NCI-H1930 (cell line): ENCODE data around the gene SLCO2B1.
A peak's percentile ranks its signal among the peaks of the same experiment; 100 is the strongest.
"Not testable (repeated sequence)": the region's sequence is repeated elsewhere in the genome, so short reads cannot be mapped to it uniquely, and the experiment has no call there.

Experiments
- DNase-seq, 2 experiments: peaks; one replicate each; lab custom pipeline; 2025; lab: John Stamatoyannopoulos, UW

The SLCO2B1 gene, protein sequence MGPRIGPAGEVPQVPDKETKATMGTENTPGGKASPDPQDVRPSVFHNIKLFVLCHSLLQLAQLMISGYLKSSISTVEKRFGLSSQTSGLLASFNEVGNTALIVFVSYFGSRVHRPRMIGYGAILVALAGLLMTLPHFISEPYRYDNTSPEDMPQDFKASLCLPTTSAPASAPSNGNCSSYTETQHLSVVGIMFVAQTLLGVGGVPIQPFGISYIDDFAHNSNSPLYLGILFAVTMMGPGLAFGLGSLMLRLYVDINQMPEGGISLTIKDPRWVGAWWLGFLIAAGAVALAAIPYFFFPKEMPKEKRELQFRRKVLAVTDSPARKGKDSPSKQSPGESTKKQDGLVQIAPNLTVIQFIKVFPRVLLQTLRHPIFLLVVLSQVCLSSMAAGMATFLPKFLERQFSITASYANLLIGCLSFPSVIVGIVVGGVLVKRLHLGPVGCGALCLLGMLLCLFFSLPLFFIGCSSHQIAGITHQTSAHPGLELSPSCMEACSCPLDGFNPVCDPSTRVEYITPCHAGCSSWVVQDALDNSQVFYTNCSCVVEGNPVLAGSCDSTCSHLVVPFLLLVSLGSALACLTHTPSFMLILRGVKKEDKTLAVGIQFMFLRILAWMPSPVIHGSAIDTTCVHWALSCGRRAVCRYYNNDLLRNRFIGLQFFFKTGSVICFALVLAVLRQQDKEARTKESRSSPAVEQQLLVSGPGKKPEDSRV

DNA sequence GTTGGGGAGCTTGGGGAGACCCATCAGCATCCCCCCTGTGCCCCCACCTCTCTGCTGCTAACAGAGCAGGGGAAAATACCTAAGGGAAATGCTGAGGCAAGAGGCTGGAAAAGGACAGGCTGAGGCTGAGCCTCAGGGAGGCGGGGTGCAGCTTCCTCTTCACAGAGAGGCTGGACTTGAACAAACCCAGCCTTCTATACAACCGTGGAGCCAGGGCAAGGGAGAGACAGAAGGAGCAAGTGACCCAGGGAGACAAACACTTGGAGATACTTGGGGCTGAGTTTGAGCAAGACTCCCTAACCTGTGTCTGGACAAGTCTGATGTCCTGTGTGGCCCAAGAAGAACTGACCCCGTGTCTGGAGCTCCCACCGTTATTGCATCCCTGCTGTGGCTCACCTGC, at the start of gene SLCO2B1:
Gene SLCO2B1 (plus strand): TSS at position 229 of the 400 bp plus-strand sequence. CDS start 275 bp downstream, outside the sequence.
- no peak for DNase-seq

DNA sequence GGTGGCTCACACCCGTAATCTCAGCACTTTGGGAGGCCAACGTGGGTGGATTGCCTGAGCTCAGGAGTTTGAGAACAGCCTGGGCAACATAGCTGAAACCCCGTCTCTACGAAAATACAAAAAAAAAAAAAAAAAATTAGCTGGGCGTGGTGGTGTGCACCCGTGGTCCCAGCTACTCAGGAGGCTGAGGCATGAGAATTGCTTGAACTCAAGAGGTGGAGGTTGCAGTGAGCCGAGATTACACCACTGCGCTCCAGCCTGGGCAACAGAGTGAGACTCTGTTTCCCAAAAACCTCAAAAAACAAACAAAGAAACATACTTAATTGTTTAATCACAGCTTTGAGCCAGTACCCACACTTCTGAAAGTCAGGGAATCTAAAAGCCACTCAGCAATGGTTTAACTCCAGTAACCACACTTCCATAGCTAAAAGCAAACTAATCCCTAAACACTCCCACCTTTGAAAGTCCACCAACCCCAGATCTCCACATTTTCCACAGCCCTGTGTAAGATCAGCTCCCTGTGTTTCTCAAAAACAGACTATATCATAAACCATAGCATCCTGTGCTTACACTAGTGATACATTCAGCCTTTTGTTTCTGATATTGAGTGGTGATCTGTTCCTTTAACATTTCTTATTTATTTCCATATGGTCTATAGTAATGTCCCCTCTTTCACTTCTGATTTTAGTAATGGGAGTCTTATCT, 49.3 kb upstream of the SLCO2B1 start:
- DNase-seq, result no peak

DNA sequence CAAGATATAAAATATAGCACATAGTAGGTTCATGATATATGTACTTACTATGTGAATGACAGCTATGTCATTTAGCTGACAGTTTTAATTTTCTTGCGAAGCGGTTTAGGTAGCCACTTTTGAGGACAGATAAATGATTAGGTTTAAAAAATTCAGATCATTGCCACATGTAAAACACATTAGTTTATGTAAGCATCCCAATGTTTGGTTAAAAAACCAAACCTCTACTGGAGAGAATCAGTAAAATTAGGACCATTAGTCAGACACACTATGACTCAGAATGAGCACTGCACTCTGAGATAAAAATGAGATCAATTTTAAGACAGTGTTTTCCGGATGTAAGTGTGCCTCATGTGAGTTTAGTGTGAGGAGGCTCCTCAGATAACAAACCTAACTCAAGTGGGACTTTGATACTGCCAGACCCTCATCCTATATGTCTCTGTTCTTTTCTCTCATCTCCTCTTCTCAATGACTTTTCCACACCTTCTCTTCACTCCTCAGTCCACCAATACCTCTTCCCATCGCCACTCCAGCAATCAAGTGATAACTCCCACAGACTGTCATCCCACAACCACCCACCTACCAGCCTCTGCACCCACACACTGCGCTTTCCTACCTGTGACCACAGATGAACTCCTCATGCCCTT, 47.4 kb upstream of the SLCO2B1 start:
- DNase-seq, result no peak

DNA sequence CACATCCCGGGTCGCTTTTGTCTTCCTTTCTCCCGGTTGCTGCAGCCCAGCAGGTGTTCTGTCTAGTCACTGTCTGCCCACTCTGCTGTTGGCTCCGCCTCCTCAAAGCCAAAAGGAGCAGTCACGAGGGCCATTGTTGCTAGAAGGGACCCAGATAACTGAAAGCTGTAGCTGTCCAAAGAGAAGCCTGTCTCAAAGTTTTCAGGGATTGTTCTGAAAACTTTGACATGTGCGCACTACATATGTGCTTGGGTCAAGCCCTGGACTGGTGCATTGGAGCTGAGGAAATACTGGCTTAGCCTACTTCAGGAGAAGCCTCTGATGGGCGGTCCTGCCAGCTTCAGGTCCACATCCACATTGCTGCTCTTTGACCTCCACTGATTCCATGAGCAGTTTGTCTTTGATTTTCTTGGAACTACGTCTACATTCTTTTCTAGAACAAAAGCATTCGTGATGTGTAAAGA, 45.4 kb upstream of the SLCO2B1 start:
- peak in 1 of 2 experiments; percentile 8 for DNase-seq

DNA sequence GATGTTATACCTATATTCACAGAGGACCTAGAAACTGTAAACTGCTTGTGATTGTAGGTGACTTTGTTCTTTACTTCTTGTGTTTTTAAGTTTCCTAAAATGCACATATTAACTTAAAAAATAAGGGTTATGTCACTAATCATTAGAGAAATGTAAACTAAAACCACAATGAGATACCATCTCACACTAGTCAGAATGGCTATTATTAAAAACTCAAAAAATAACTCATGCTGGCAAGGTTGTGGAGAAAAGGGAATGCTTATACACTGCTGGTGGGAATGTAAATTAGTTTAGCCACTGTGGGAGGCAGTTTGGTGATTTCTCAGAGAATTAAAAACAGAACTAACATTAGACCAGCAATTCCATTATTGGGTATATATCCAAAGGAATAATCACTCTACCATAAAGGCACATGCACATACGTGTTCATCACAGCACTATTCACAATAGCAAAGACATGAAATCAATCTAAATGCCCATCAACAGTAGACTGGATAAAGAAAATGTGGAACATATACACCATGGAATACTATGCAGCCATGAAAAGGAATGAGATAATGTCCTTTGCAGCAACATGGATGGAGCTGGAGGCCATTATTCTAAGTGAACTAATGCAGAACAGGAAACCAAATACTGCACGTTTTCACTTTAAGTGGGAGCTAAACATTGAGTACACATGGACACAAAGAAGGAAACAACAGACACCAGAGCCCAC, 44.8 kb upstream of the SLCO2B1 start:
- DNase-seq, result not testable (repeated sequence)

DNA sequence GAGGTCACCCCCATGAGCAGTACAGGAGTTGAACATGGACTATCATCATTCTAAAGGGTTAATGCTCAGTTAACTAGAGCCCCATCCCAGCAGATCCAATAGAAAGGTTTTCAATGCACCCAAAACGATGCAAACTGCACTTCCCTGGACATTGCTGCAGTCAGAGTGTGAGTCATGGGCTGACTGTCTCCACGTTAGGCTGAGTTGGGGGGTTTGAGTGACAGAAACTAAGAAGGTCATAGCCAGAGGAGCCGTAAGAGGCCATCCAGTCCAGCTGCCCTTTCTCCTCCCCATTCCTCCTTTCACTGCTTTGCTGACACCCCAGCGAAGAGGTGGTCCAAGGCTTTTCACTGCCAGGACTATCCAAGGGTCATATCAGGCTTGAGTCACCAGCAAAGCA, 43.7 kb upstream of the SLCO2B1 start:
- no peak for DNase-seq

DNA sequence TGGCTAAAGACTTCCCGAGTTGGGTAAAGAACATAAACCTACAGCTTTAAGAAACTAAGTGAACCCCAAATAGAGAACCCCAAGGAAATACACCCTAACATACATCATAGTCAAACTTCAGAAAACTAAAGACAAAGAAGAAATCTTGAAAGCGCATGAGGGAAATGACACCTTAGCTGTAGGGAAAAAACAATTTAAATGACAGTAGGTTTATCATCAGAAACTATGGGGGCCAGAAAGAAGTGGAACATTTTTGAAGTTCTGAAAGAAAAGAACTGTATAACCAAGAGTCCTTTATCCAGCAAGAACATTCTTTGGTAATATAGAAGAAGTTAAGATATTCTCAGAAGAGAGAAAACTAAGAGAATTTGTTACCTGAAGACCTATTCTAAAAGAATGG, 38.7 kb upstream of the SLCO2B1 start:
- no peak for DNase-seq

DNA sequence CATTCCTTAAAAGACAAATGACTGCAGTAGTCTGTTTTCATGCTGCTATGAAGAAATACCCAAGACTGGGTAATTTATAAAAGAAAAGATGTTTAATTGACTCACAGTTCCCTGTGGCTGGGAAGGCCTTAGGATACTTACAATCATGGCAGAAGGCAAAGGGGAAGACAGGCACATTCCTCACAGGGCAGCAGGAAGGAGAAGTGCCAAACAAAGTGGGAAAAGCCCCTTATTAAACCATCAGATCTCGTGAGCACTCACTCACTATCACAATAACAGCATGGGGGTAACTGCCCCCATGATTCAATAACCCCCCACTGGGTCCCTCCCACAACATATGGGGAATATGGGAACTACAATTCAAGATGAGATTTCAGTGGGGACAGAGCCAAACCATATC, 37.9 kb upstream of the SLCO2B1 start:
- no peak for DNase-seq

DNA sequence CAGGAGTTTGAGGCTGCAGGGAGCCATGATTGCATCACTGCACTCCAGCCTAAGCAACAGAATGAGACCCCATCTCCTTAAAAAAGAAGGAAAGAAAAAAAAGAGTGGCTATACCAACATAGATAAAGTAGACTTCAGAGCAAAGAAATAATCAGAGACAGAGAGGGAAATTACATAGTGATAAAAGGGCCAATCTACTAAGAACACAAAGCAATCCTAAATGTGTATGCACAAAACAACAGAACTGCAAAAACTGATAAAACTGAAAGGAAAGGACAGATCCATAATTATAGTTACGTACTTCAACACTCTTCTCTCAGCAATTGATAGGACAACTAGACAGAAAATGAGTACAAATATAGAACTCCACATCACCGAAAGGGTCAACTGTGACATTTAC, 36.4 kb upstream of the SLCO2B1 start:
- no peak for DNase-seq

DNA sequence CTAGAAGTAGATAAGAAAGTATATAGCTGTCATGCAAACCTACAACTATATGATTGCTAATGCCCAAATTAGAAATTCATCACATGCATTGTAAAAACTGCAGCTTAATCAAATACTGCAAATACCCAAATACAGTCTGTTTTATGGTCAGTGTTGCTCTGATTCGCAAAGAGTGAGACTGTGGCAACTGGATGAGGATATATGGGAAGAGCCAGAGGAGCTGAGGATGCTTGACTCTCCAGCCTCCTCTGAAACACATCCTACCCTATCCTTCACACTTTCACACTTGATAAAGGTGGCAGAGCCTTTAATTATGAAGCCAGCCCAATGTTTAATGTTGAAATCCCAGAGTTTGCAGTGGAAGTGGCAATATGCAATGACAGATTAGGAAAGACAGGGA, 32.3 kb upstream of the SLCO2B1 start:
- no peak for DNase-seq

DNA sequence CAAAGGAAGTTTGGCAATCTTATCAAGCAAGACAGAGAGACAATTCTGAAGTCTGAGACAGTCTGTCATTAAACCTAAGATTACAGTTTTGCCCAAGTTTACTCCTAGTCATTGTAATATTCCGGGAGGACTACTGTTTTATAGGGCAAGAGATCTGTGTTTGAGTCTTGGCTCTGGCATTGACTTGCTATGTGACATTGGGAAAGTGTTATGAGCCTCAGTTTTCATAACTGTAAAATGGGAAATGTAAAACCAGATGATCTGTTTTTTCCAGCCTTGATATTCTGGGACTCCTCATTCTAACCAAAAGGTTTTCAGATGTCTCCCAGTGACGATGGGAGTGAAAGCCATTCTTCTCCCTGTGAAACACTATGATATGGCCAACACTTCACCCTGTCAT, 24.3 kb upstream of the SLCO2B1 start:
- DNase-seq, result no peak

DNA sequence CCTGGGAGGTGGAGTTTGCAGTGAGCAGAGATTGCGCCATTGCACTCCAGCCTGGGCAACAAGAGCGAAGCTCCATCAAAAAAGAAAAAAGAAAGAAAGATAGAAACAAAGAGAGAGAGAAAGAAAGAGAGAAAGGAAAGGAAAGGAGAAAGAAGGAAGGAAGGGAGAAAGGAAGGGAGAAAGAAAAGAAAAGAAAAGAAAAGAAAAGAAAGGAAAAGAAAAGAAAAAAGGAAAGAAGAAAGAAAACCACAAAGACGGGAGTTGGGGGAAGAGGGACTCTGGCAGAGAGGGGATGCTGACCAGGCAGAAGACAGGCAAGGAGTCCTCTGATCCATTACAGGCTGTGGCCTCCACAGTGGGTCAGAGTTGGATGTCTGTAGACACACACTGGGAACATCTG, 18.8 kb upstream of the SLCO2B1 start:
- no peak for DNase-seq

DNA sequence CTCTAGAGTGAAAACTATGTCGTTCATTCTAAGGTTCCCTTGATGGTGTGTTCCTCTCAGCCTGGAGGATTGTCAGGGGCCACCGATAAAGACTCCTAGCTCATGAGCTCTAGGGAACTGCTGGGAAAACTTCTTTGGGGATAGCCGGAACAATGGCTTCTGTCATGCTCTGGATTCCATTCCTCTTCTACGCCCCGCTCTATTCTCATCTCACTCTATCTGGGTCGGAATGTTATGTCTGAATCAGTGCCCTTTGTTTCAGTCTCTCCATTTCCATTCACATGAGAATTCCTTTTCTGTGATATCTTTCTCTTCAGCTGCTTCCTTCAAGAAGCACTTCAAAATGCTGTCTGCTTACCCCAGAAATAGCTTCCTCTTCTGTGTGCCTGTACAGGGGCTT, 16.9 kb upstream of the SLCO2B1 start:
- DNase-seq, result no peak

DNA sequence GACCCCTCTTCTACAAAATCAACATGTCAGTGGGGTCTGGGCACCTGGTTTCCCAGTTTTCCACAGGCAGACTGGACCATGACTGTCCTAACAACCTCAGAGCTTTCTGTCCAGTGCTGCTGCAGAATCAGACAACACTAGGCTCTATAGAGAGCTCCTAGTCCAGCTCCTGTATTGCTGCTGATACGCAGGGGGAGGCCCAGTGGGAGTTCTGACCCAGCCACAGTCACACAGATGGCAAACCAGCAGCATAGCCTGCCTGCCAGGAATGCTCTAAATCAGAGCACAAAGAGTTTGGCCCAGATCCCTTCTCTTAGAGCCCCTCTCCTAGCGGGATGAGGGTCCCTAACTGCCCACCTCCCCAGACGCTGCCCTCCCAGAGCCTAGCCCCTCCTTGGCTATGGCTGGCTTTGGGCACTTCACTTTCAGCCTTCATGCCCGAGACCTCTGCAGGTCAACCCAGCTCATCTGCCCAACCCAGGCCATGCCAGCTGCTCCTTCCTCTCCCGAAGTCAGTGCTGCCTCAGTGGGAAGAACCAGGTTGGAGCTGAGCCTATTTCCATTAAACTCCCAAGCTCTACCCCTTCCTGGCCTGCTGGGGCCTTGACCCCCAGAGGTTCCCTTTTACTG, 15.8 kb upstream of the SLCO2B1 start:
- no peak for DNase-seq

DNA sequence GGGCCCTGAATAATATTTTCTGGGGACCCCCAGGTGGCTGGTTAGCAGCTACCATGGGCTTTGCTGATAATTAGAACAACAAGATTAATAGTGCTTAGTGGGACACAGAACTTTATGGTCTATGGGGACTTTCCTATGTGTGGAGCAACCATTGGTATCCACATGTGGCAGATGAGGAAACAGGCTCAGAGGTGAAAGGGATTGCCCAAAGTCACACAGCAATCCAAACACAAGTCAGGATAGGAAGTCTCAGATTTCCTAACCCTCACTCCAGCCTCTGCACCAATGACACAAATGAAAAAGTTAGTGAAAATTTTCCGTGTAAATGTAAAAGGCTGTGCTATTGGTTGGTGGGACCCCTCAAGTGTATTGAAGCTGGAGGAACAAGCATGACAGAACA, 15.3 kb upstream of the SLCO2B1 start:
- no peak for DNase-seq

DNA sequence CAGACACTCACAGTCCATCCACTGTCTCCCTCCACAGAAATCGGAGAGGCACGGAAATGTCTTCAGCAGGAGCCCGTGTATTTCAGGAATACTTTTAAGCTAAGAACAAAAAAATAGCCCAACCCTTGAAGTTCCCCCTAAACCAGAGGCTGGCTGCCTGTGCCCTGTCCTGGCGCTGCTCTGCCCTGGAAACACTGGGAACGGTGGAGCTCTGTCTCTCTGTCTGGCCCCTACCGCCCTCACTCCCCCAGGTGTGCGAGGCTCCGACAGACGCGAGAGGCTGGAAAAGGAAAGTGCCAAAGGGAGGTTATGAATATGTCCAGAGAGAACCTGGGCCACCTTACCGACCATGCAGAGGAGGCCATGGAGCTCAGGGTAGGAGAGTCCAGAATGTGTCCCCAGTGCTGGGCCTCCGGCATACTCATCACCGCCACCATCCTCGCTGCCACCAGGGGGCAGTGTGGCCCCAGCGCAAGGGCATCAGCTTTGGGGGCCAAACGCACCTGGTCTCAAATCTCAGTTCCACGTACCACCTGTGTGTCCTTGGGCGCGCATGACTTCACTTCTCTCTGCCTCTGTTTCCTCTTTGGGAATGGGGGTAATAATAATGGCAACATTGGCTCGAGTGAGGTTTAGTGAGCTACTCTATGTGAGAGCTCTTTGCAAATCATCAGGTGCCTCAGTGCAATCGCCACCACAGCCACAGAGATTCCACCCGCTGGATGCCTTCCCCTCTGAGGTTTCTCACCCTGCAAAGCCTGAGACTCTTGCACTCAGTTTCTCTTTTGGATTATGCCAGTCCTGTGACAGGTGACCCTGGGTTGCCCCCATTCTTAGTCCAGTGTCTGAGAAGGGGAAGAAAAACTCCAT, 10.4 kb upstream of the SLCO2B1 start:
- DNase-seq, result peak; percentile 19 to 57

DNA sequence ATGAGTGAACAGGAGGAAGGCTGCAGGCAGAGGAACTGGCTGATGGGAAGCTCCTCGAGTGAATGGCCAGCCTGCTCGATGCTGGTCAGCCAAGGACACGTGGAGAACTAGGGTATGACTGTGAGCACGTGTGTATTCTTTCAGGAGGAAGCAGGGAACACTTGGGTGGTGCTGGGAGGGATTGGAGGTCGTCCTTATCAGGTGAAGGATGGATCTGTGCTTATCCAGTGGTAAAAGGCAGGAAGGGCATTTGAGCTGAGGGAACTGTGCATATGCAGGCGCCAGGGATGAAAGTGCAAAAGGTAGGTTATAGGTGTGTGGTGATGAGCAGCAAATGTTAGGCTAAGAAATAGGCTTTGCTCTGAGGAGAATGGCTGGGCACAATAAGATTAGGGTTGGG, 9.7 kb upstream of the SLCO2B1 start:
- DNase-seq, result no peak

DNA sequence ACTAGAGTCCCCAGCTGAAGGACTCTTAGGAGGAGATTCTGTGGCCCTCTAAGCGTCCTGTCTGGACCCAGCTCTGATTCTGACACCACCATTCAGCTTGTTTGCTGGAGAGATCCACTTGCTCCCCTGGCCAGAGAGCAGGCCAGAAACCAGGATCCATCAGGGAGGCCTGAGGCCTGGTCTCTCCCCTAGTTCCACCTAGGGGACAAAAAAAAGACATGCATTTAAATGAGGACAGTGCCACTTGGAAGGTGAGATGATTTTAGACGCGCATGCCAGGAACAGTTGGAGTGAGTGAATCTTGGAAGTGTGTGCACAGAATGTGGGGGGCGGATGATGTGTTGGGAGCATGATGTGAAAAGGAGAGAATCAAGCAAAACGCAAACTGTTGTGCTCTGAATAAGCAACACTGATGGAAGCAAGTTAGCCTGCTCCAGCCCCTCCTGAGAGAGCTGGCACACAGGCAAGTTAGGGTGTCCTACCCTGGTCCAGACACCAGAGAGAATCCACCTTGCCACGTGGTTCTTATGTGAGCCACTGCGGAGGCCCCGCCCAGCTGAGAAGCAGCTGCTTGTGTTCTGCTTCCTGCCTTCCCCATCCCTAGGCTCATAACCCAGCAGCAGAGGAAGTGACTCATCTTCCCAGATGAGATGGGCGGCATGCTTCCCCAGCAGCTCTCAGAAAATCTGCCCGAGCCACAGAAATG, 8.0 kb upstream of the SLCO2B1 start:
- no peak for DNase-seq

DNA sequence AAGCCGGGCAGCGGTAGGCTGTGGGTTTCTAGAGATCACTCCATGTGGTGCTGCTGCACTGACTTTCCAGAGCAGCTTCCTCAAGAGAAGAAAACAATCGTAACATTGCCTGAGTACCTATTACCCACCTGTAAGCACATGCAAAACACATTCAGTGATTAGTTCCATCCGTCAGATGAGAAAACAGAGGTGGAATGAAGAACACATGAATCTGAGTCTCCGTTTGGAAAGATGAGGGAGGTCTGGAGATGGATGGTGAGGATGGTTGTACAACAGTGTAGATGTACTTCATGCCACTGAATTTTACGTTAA, 7.5 kb upstream of the SLCO2B1 start:
- DNase-seq, result no peak

DNA sequence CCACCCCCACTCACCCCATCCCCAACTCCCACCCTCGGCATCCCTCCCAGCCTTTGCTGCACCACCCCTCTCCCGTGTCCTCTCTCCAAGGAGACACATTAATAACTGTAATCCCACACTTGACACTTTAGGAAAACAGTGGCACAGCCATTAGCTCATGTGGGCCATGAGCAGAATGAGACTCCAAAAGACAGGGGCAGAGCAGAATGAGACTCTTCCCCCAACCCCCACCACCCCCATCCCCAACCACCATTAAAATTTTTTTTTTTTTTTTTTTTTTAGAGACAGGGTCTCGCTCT, 6.2 kb upstream of the SLCO2B1 start:
- DNase-seq, result no peak
